Mesendoderm (in vitro differentiated cells): ENCODE data around the gene PSAP. TPM values are rescaled to one million over a fixed set of nuclear protein-coding genes. Genes with fewer than 3 reads are reported as not detected.

Experiments
- DNase-seq: peaks from one replicate; pipeline ENCODE4 v3.0.0; 2013
- H2AK5ac ChIP-seq: 2 replicates; pipeline ENCODE4 v1.6.1; 2013; ENCODE audit warnings: low read length, inconsistent platforms
- H2BK120ac ChIP-seq: 2 replicates; pipeline ENCODE4 v1.6.1; 2013; ENCODE audit warnings: low read depth, mild to moderate bottlenecking, low read length, moderate library complexity, mixed read lengths
- H2BK15ac ChIP-seq: replicated peaks from 2 replicates; pipeline ENCODE4 v1.6.1; 2013; ENCODE audit warnings: low read depth, mild to moderate bottlenecking, moderate library complexity
- H2BK5ac ChIP-seq: 2 replicates; pipeline ENCODE4 v1.6.1; 2013; ENCODE audit warnings: low read length, inconsistent platforms
- H3K18ac ChIP-seq: 2 replicates; pipeline ENCODE4 v1.6.1; 2013; ENCODE audit warnings: mild to moderate bottlenecking, low read length, mixed read lengths
- H3K23ac ChIP-seq: one replicate; pipeline ENCODE4 v1.6.1; 2013; ENCODE audit warnings: low read length
- H3K27ac ChIP-seq: 2 replicates; pipeline ENCODE4 v1.5.1; 2013; ENCODE audit warnings: low read depth, mild to moderate bottlenecking, inconsistent platforms, low read length, moderate library complexity
- H3K27me3 ChIP-seq: 2 replicates; pipeline ENCODE4 v1.6.1; 2013; ENCODE audit warnings: low read length, control low read depth, mild to moderate bottlenecking, inconsistent platforms; ENCODE audit not compliant: insufficient read depth, poor library complexity
- H3K36me3 ChIP-seq: 2 replicates; pipeline ENCODE4 v1.6.1; 2013; ENCODE audit warnings: low read length, inconsistent platforms; ENCODE audit not compliant: control insufficient read depth, insufficient read depth
- H3K4ac ChIP-seq: one replicate; pipeline ENCODE4 v1.6.1; 2013; ENCODE audit warnings: low read depth, mild to moderate bottlenecking, low read length, moderate library complexity
- H3K4me1 ChIP-seq: 2 replicates; pipeline ENCODE4 v1.6.1; 2013; ENCODE audit warnings: low read depth, low read length, inconsistent platforms; ENCODE audit not compliant: control insufficient read depth
- H3K4me2 ChIP-seq: 2 replicates; pipeline ENCODE4 v1.6.1; 2013; ENCODE audit warnings: low read length
- H3K4me3 ChIP-seq: 2 replicates; pipeline ENCODE4 v1.5.1; 2013; ENCODE audit warnings: mild to moderate bottlenecking, low read length
- H3K56ac ChIP-seq: one replicate; pipeline ENCODE4 v1.6.1; 2013; ENCODE audit warnings: low read length
- H3K79me1 ChIP-seq: 2 replicates; pipeline ENCODE4 v1.6.1; 2013; ENCODE audit warnings: low read length, inconsistent platforms
- H3K79me2 ChIP-seq: 2 replicates; pipeline ENCODE4 v1.6.1; 2013; ENCODE audit warnings: mild to moderate bottlenecking, low read length; ENCODE audit not compliant: control insufficient read depth, insufficient read depth
- H3K9ac ChIP-seq: 2 replicates; pipeline ENCODE4 v1.6.1; 2013; ENCODE audit warnings: low read length, inconsistent platforms
- H4K5ac ChIP-seq: one replicate; pipeline ENCODE4 v1.6.1; 2013; ENCODE audit warnings: low read length
- H4K8ac ChIP-seq: one replicate; pipeline ENCODE4 v1.6.1; 2013; ENCODE audit warnings: low read depth, mild to moderate bottlenecking, control low read depth, low read length, moderate library complexity
- WGBS: extraction: QIAGEN DNeasy Blood & Tissue Kit; methylation state at CpG from one replicate; pipeline ENCODE4 v1.1.7; 2013; ENCODE audit warnings: low lambda C conversion rate, missing lambda C conversion rate; ENCODE audit not compliant: insufficient coverage; ENCODE audit errors: extremely low coverage; 5-methylcytosine and 5-hydroxymethylcytosine counted together
- small RNA-seq: library from polyadenylated mRNA; stranded (forward); fragments of <200 nt; extraction: miRNeasy Mini kit (QIAGEN cat#:217004); gene quantifications from one replicate; pipeline ENCODE3, GENCODE V24; 2013; ENCODE audit not compliant: insufficient read depth

PSAP gene

DNA sequence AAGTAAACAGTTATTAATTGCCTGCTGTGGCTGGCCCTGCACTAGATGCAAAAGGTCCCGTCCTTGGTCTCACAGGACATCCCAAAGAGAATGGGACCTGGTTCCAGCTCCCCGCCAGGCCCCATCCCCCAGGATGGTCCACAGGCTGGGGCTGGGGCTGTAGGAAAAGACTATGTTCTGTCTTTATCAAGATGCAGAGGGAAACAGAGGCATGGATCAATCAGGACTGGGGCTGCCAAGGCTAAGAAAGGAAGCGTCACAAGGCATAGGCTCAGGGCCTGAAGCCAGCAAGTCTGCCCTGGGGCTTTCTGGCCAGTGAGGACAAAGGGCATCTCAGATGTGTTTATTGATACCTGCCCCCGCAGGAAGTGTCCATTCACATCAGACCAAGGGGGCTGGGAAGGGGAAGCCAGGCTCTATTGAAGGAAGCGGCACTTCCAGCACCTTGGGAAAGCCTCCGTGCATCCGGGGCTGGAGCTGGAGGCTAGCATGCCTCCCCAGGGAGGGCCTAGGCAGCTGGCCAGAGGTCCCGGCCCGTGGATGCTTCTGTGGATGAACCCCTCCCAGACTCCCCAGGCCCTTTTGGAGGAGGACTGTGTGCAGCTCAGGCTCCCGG is 83.5 kb downstream of the PSAP start:
- H3K4ac ChIP-seq: no peak overlapping the region
- no peaks in the 10 kb centered on the region for H3K79me1 ChIP-seq
- H3K27ac ChIP-seq: no peak overlapping the region
- peak overlapping the region; percentile 25 for H3K56ac ChIP-seq
- H3K9ac ChIP-seq: no peak overlapping the region
- H2BK15ac ChIP-seq: no peak overlapping the region
- H3K27me3 ChIP-seq: no peaks in the 10 kb centered on the region
- H3K4me1 ChIP-seq: no peaks in the 10 kb centered on the region
- H3K36me3 ChIP-seq: no peaks in the 10 kb centered on the region
- H2AK5ac ChIP-seq: no peak overlapping the region
- no peak overlapping the region for H2BK120ac ChIP-seq
- H2BK5ac ChIP-seq: no peak overlapping the region
- H3K18ac ChIP-seq: no peak overlapping the region
- DNase-seq: no peak
- H4K8ac ChIP-seq: no peak overlapping the region
- no peak overlapping the region for H4K5ac ChIP-seq
- no peak overlapping the region for H3K23ac ChIP-seq
- H3K4me2 ChIP-seq: no peak overlapping the region
- no CpG with 5 or more reads among the region's 10 CpGs for WGBS
- H3K4me3 ChIP-seq: no peak overlapping the region
- no peaks in the 10 kb centered on the region for H3K79me2 ChIP-seq

DNA sequence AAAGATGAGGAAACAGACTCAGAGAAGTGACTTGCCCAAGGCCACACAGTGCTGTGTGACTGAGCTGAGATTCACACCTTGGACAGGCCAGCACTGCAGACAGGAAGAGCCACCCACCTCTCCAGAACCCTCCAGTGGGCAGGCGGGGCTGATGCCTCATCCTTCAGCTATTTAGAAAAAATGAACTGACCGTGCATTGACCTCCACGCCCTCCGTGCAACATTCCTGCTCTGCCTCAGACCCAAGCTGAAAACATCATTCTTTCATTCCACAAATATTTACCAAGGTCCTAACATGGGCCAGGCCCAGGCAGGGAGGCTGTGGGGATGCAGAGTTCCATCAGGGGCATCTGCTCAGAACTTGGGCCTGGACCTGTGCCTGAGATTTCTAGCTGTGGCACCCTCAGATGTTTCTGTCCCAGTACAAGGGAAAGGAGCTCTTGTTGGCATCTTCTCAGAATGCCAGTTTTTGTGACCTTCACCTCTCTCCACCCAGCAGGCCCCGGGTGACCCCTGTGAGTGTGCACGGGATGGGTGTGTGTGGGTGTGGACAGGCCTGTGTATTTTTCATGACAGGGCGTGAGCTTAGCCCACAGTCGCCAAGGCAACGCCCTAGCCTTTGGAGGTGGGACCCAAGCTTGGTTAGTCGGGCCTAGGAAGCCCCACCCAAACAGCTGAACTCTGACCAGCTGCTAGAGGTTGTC is 84.2 kb downstream of the PSAP start:
- no peak overlapping the region for H3K9ac ChIP-seq
- H3K79me1 ChIP-seq: no peaks in the 10 kb centered on the region
- WGBS: no CpG with 5 or more reads among the region's 10 CpGs
- no peaks in the 10 kb centered on the region for H3K36me3 ChIP-seq
- H4K8ac ChIP-seq: no peak overlapping the region
- H2BK120ac ChIP-seq: no peak overlapping the region
- H3K23ac ChIP-seq: no peak overlapping the region
- H3K27me3 ChIP-seq: no peaks in the 10 kb centered on the region
- peak; percentile 73 for DNase-seq
- H2AK5ac ChIP-seq: no peak overlapping the region
- H4K5ac ChIP-seq: no peak overlapping the region
- no peak overlapping the region for H3K4ac ChIP-seq
- H3K79me2 ChIP-seq: no peaks in the 10 kb centered on the region
- no peak overlapping the region for H3K27ac ChIP-seq
- no peak overlapping the region for H3K18ac ChIP-seq
- H3K56ac ChIP-seq: no peak overlapping the region
- H3K4me2 ChIP-seq: no peak overlapping the region
- no peak overlapping the region for H3K4me3 ChIP-seq
- H2BK15ac ChIP-seq: no peak overlapping the region
- no peaks in the 10 kb centered on the region for H3K4me1 ChIP-seq
- H2BK5ac ChIP-seq: no peak overlapping the region

Small RNA genes within 50 kb of the gene (small RNA-seq; reads per million reads assigned to genes)
- gene MIR7152 (not detected), gene RNU7-38P (not detected)
